Measurements from ENCODE around the gene ZNF189.

Gene ZNF189

DNA sequence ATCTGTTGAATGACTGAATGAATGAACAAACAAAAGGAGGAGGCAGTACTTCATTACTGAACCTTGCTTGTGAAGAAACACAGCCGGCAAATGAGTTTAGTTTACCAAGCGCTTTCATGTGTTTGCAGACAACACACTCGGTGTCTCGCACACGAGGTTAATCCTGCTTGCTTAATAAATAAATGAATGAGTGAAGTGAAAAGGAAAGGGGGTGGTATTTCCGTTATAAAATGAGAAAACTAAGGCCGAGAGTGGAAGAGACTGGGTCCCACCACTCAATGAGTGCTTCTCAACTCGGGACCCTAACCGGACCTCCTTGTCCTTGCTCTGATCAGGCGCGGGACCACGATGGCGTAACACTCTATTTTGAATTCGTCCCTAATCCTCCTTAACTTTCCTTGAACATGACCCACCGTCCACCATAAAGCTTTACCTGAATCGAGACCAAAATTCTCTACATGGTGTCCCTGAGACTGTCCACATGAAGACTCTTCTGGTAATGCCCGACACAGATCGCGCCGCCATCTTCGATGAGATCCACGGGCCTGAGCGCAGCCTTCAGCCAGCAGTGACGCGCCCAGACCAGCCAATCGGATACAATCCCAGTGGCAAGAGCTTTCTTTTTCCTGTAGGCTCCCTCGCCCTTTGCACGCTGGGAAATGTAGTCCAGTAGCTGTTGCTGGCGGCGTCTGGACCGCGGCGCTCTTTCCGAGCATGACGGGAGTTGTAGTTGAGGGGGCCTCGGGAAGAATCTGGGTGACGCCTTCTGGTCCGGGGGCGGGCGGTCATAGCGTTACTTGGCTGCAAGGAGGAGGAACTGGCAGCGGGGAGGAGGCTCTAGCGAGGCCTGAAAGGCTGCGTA, at the start of gene ZNF189, which contains the start of gene MRPL50:
ZNF189 (plus strand) TSS at position 784 of the 862 bp plus-strand sequence. CDS start 306 bp downstream, outside the sequence.
MRPL50 (minus strand) TSS at position 551 of the 862 bp plus-strand sequence; CDS start at position 525, 26 bp downstream.
- DNase-seq, result peak; percentile 83

DNA sequence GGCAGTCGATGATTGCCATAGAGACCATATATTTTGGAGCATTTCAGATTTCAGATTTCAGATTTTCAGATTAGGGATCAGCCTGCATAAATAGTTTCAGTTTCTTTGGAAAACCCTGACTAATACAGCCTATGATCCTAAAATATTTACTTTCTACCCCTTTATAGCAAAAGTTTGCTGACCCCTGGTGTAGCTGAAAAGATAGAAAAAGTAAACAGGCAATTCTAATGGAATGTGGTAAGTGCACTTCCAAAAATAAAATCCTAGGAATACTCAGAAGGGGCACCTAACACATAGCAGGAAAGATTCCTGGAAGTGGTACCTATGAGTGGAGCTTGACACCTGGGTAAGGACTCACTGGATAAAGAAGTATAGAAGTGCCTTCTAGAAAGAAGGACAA, 48.4 kb upstream of the ZNF189 start:
- no peak for DNase-seq

- no peak for DNase-seq
These were observed 45.7 kb upstream of the ZNF189 start for GRCh38 chr9:101352892-101353463.

DNA sequence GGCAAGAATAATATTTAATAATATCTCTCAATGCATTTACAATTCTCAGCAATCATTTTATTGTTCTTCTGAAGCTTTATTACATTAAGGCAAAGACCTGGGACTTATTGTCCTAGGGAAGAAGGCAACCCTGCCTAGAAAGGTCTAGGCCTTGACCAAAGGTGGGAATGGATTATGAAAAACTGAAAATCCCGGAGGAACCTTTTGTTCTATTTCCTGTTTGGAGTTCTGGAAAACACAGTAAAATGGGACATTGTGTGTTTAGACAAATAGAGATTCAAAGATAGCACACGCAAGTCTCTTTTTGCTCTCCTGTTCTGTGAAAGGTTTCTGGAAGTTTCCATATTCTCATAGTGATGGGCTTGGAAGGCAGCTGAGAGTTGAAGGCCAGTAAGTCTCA, 45.0 kb upstream of the ZNF189 start:
- DNase-seq, result no peak

GRCh38 chr9:101354143-101354764, 44.4 kb upstream of the ZNF189 start:
- no peak for DNase-seq

- no peak for DNase-seq
These were observed 43.6 kb upstream of the ZNF189 start for GRCh38 chr9:101354765-101355708.

GRCh38 chr9:101356619-101357018, 42.0 kb upstream of the ZNF189 start:
- no peak for DNase-seq

DNA sequence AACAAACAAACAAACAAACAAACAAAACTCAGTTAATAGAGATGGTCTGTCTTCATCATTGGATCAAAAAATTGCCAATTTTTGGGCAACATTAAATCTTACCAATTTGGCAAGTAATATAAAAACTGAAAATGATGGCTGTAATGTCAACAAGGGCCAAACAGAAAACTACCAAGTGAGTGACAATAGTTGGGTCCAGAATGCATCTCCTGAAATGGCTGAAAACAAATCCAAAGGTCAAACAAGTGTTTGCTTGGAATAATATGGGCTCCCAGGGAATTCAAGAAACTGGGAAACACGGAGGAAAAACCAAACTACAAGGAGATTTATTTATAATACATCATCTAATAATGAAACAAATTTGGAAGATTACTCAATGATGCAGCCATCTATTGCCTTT, 39.0 kb upstream of the ZNF189 start:
- DNase-seq, result no peak

- DNase-seq, result no peak
These were observed 38.0 kb upstream of the ZNF189 start for GRCh38 chr9:101360647-101361046.

DNA sequence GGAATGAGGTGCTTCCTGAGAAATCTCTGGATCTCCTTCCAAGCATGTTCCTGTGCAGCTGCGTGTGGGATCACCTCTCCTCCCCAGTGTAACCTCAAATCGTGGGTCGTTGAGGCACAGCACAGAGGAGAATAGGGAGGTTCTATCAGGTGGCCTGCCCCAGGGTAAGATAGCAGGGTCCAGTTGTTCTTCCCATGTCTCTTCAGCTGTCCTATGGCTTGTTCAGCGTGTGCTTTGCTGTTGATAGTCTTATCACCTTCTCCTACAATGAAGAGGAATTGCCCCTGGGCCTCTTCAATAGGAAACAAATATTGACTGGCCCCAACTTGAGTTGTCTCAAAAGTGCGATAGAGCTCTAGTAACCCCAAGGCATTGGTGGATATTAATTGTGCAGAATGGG, 36.2 kb upstream of the ZNF189 start:
- DNase-seq, result no peak

DNA sequence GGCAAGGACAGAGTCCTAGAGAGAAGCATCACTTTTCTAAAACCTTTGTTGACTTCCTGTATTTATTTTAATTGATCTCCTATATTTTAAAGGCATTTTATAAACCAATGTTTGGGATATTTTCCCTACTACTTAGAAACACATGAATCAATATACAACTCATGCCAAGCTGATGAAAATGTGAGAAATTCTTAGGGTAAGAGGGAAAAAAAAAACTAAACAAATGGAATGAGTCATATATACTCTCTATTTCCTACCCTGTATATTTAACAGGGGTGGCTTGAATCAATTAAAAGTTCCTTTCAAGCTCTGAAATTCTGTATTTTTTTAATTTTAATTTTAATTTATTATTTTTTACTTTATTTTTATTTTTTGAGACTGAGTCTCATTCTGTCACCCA, 33.5 kb upstream of the ZNF189 start:
- no peak for DNase-seq

- no peak for DNase-seq
These were observed 32.5 kb upstream of the ZNF189 start for GRCh38 chr9:101366038-101366756.

- DNase-seq, result no peak
These were observed 31.3 kb upstream of the ZNF189 start for GRCh38 chr9:101367323-101367722.

DNA sequence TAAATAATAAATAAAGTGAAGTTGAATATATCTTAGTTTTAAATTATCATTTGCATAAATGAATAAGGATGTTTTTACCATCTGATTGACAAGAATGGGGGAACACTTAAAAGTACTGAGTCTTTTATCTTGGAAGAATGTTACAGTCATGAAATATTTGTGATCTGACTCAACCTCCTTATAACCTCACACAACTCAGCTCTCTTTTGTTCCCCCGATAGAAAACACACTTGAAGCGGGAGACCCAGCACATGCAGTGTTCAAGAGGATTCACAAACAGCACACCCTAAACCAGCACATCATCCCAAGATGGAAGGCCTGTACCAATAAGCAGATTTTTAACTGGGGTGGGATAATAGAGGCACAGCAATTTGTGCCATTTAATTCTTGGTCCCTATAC, 29.4 kb upstream of the ZNF189 start:
- DNase-seq, result no peak

DNA sequence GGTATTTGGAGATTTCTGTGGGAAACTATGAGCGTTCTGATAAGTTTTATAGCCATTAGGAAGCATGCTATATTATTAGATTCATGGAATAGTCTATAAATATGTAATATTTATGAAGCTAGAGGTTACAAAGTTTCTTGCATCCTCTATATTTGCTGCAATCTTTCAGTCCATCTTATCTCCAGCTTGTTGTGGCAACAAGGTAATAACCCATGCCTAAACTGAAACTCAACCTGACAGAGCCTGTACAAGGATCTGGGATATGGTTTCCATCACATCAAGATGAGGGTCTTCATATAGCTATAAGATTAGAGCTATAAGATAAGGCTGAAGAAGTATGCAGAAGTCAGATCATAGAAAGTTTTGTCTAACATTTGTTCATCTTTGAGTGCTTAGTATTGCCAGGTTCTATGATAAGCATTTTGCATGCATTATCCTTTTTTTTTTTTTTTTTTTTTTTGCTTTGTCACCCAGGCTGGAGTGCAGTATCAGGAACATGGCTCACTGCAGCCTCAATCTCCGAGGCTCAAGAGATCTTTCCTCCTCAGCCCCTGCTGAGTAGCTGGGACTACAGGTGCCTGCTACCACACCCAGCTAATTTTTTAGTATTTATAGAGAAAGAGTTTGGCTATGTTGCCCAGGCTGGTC, 28.6 kb upstream of the ZNF189 start:
- no peak for DNase-seq

- no peak for DNase-seq
These were observed 26.8 kb upstream of the ZNF189 start for GRCh38 chr9:101371813-101372212.

GRCh38 chr9:101372327-101373118, 26.1 kb upstream of the ZNF189 start:
- DNase-seq, result no peak

- DNase-seq, result no peak
These were observed 23.1 kb upstream of the ZNF189 start for GRCh38 chr9:101375546-101375945.

- DNase-seq, result no peak
These were observed 22.4 kb upstream of the ZNF189 start for GRCh38 chr9:101376111-101376848.

- DNase-seq, result no peak
These were observed 18.4 kb upstream of the ZNF189 start for GRCh38 chr9:101380295-101380694.

All from DMS79 treated with DMSO at 0.1 percent for 48 hours (cell line).